Spinal cord (tissue), 10 donors: ENCODE data around the gene SUSD1. TPM values are rescaled to one million over a fixed set of nuclear protein-coding genes. Genes with fewer than 3 reads are reported as not detected.

Source experiments
- DNase-seq, 6 donors: peaks; one replicate each; pipeline versions ENCODE4 v3.0.0 to v3.0.0-alpha.2; 2013 to 2015; ENCODE audit warnings: low spot score in 6 of 6, low read depth in 4 of 6
- H3K27ac ChIP-seq: one replicate; pipeline ENCODE4 v1.5.1; 2013; ENCODE audit warnings: low read depth, low read length, control low read depth
- H3K27me3 ChIP-seq: one replicate; pipeline ENCODE4 v1.6.1; 2013; ENCODE audit warnings: low read length; ENCODE audit not compliant: control insufficient read depth, insufficient read depth
- H3K36me3 ChIP-seq: one replicate; pipeline ENCODE4 v1.6.1; 2013; ENCODE audit warnings: low read length; ENCODE audit not compliant: control insufficient read depth, insufficient read depth
- H3K4me1 ChIP-seq: one replicate; pipeline ENCODE4 v1.6.1; 2013; ENCODE audit warnings: low read length; ENCODE audit not compliant: control insufficient read depth, insufficient read depth
- H3K4me3 ChIP-seq: one replicate; pipeline ENCODE4 v1.5.1; 2013; ENCODE audit warnings: low read depth, low read length, control low read depth
- H3K9me3 ChIP-seq: one replicate; pipeline ENCODE4 v1.6.1; 2013; ENCODE audit warnings: low read length; ENCODE audit not compliant: control insufficient read depth, insufficient read depth
- WGBS: methylation state at CpG from one replicate; pipeline ENCODE4 v1.1.5; 2013; ENCODE audit warnings: missing lambda C conversion rate; ENCODE audit not compliant: insufficient coverage; 5-methylcytosine and 5-hydroxymethylcytosine counted together
- polyA plus RNA-seq, 2 donors: library from polyadenylated mRNA; unstranded; fragments of 120-200 nt; gene quantifications; one replicate each; pipeline ENCODE4 v1.2.1, GENCODE V29; 2013; ENCODE audit not compliant: insufficient read length in 2 of 2
- total RNA-seq, 2 donors: library from RNA; depleted of rRNA in 1 of 2; stranded (reverse); fragments of 120-200 nt in 1 of 2; fragments of >200 nt in 1 of 2; gene quantifications; one replicate each; pipeline versions ENCODE4 v1.2.3 to v1.2.4, GENCODE V29; 2013 to 2014
- donor health status: healthy.

The SUSD1 gene
- total and polyA plus RNA-seq, 4 donors = 12.9 to 39.0 (median 15.3) TPM

DNA sequence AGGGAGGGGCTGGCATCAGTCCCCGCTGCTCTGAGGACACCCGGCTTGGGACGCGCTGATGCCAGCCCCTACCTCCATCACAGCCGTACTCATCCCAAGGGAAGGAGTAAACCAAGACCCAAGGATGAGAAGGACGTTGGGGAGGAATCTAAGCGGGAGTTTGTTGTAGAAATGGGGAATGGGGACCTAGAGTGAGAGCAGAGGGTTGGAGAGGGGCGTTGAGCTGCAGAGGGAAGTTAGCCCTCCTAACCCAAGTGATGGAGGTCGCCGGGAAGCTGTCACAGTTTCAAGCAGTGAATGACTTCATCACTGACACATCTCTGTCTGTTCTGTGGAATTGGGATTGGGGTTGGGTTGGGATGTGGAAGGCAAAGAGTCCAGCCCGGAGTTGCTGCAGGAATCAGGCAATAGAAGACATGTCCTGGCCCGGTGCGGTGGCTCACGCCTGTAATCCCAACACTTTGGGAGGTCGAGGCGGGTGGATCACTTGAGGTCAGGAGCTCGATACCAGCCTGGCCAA lies 759 bp upstream of the SUSD1 start:
- Histone ChIP-seq H3K27ac (no peak overlapping the region), H3K4me1 (peaks cover 22% of the 10 kb centered on the region), H3K36me3 (no peaks in the 10 kb centered on the region), H3K27me3 (no peaks in the 10 kb centered on the region), H3K4me3 (peak overlapping the region; percentile 46), H3K9me3 (no peaks in the 10 kb centered on the region)
- DNase-seq = no peak
- 62% methylated on average over 12 of the region's 17 CpGs for WGBS

DNA sequence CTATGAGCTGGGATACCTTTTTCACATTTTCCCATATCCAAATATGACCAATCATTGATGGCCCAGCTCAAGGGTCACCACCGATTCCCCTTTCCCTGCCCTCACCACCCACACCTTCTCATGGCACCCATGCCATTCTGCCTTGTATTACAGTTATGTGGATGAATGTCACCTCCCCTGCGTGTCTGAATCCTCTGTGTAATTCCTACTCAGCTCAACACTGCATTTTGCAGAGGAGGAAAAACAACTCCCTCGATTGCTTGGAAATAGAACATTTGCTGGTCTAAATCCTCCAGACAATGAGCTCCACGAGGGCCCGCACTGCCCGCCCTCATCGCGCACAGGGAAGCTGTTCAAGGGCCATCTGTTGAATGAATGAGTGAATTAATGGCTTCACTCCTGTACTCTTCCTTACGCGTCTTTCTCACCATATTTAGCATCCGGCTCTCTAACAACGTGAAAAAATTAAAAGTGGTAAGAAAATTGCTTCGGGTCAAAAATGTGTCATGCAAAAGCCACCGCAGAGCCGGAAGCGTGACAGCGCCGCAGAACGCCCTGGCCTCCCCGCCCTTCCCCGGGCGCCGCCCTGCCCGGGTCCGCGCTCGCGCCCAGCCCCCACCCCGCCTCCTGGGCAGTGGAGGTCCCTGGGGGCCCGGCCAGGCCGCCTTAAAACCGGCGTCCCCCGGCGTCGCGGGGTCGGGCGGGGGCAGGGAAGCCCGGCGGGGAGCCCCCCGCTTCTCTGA lies 704 bp downstream of the SUSD1 start:
- Histone ChIP-seq H3K27me3 (no peaks in the 10 kb centered on the region), H3K4me3 (peak overlapping the region; percentile 35), H3K27ac (no peak overlapping the region), H3K9me3 (no peaks in the 10 kb centered on the region), H3K4me1 (peaks cover 22% of the 10 kb centered on the region), H3K36me3 (no peaks in the 10 kb centered on the region)
- WGBS = 2% methylated on average over 32 of the region's 42 CpGs
- peak in 3 of 6 donors; percentile 19 to 65 (median 61) for DNase-seq

DNA sequence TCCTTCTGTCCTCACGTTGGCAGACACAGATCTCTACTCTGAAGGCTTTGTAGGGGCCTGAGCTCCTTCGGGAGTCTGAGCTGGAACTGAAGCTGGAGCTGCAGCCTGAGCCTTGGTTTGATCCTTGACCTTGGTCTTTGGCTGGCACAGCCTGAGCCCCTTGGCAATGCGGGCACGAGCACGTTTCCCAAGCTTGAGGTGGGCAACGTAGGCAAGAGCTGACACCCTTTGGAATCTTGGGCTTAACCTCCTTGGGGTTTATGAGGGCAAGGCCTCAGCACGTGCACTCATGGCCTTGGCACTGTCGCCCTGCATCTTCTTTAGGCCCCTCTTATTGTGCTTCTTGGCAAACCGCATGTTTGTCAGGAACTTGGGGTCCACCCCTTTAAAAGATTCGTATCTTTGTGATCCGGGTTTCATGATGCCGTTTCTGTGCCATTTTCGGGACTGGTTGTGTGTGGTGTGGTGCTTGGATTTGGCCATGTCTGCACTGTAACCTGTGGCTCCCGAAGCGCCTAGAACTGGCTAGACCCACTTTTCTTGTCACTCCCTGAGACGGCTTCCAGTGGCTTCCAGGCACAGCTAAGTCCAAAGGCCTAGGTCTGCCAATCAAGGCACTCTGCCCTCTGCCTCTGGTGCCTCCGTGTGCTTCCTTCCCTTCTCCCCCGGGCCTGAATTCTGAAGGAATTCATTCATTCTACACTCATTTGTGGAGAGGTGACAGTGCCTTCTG lies 1.4 kb downstream of the SUSD1 start:
- Histone ChIP-seq H3K9me3 (no peaks in the 10 kb centered on the region), H3K36me3 (no peaks in the 10 kb centered on the region), H3K27me3 (no peaks in the 10 kb centered on the region), H3K4me1 (peaks cover 22% of the 10 kb centered on the region), H3K27ac (no peak overlapping the region), H3K4me3 (no peak overlapping the region)
- DNase-seq = no peak
- WGBS = 97% methylated on average over 15 of the region's 18 CpGs

DNA sequence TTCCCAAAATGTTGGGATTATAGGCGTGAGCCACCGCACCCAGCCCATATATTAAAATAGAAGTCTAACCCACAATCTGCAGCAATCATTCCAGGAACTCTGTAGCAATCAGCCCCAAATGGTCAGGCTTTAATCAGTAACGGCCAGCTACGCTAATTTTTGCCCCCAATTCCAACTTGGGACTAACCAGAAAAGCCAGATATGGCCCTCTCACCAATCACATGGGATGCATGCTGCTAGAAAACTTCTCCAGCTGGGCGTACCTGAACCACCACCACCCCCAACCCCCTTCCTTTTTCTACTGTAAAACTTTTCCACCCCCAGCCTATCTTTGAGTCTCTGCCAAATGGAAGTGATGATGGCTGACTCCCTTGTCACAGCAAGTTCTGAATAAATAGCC lies 4.1 kb downstream of the SUSD1 start:
- 93% methylated on average over 3 of the region's 5 CpGs for WGBS
- no peak for DNase-seq
- no peaks in the 10 kb centered on the region for H3K36me3 ChIP-seq
- H3K27me3 ChIP-seq = no peaks in the 10 kb centered on the region
- H3K4me1 ChIP-seq = peaks cover 30% of the 10 kb centered on the region
- no peaks in the 10 kb centered on the region for H3K9me3 ChIP-seq
- no peak overlapping the region for H3K27ac ChIP-seq
- no peak overlapping the region for H3K4me3 ChIP-seq

DNA sequence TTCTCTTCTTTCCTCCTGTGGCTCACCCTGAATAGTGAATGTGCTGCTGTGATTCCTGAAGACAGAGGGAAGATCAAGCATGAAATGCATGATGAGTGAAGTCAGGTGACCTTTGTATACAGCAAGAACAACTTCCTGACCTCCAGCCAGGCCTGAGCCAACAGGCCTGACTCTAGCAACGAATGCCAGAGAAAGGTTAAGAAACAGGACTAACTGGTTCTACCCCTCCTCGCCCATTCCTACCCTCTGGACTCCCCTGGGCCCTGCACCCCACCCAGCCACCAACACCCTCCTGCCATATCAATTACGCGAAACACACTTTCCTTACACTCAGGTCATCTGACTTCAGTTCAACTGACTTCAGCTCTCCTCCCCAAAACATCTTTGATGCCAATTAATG lies 4.9 kb downstream of the SUSD1 start:
- Histone ChIP-seq H3K4me3 (no peak overlapping the region), H3K36me3 (no peaks in the 10 kb centered on the region), H3K27ac (no peak overlapping the region), H3K4me1 (peaks cover 22% of the 10 kb centered on the region), H3K9me3 (no peaks in the 10 kb centered on the region), H3K27me3 (no peaks in the 10 kb centered on the region)
- WGBS = 60% methylated on average over 4 of the region's 4 CpGs
- no peak for DNase-seq

DNA sequence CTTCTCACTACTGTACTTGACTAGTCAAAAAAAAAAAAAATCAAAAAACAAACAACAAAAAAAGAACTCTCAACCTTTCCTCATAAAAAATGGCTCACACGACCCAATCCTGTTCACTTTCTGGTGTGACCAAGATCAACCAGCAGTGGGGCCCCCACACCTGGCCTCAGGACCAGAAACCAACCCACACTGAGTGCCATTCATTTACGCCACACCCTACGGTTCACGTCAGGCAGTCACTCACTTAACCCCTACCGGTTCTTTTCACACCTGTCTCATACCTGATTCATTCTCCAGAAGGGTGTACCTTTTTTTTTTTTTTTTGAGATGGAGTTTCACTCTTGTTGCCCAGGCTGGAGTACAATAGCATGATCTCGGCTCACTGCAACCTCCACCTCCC lies 5.7 kb downstream of the SUSD1 start:
- 100% methylated on average over 1 of the region's 6 CpGs for WGBS
- Histone ChIP-seq H3K36me3 (no peaks in the 10 kb centered on the region), H3K27me3 (no peaks in the 10 kb centered on the region), H3K4me3 (no peak overlapping the region), H3K9me3 (no peaks in the 10 kb centered on the region), H3K27ac (no peak overlapping the region), H3K4me1 (peaks cover 20% of the 10 kb centered on the region)
- no peak for DNase-seq

DNA sequence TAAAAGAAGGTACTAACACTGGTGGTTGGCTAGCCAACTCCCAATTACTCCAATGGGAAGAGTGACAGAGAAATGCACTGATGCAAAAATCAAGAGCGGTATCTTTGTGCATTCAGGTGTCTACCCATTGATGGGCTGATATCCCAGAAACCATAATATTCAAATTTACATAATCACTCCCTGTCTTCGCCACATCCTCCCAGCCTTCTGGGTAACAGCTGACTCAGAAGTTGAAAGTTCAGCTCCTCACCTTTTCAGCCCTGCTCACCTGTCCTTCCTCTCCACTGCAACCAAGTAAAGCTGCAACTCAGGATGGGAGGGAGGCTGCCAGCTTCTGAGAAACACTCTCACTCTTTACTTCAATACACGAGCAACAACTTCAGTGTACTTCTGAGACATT lies 6.9 kb downstream of the SUSD1 start:
- Histone ChIP-seq H3K27me3 (no peaks in the 10 kb centered on the region), H3K27ac (no peak overlapping the region), H3K9me3 (no peaks in the 10 kb centered on the region), H3K4me3 (no peak overlapping the region), H3K36me3 (no peaks in the 10 kb centered on the region), H3K4me1 (peaks cover 9% of the 10 kb centered on the region)
- WGBS = 88% methylated on average over 2 of the region's 3 CpGs
- no peak for DNase-seq

DNA sequence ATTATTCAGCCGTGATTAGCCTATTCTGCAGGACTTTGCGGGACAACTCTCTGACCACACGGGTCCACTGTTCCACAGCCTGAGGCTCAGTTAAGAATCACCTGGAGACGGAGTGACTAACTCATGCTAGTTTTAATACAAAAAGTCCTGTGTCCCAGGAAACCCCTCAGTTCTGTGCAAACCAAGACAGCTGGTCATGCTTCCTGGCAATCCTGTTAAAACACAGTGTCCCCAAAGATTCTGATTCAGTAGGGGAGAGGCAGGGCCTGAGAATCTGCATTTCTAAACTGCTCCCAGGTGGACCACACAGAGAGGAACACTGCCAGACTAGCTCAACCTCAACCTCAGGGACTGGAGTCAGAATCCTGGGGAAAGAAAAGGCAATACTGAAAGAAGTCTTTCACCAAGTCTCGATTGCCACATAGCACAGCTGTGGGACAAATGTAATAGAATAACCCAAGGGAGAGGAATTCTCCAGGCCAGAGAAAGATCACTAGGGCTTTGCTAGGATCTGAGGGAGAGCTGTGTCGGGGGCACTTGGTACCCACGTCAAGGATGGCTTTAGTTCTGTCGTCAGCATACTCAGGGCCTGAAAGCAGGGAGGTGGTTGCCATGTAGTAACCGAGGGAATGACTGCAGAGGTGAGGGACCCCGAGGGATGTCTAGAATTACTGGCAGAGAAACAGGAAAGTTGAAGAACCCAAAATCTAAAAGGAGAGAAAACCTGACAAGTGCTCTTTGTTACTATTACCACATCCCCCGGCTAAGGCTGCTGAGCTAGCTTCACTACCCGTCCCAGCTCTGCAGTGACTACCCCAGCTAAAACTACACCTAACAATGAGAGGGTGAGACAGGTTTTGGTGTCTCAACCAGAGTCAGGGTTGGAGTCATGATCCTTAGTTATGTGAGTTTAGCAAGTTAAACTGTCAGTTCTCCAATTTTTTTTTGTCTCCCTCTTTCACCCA lies 8.6 kb downstream of the SUSD1 start:
- Histone ChIP-seq H3K36me3 (no peaks in the 10 kb centered on the region), H3K4me1 (peaks cover 9% of the 10 kb centered on the region), H3K27ac (no peak overlapping the region), H3K27me3 (no peaks in the 10 kb centered on the region), H3K4me3 (no peak overlapping the region), H3K9me3 (no peaks in the 10 kb centered on the region)
- DNase-seq = peak in 2 of 6 donors; percentile 20 to 37
- 39% methylated on average over 8 of the region's 12 CpGs for WGBS
